ENCODE data around the gene MEGF8. TPM values are rescaled to one million over a fixed set of nuclear protein-coding genes. Genes with fewer than 3 reads are reported as not detected.
A peak's percentile ranks its signal among the peaks of the same experiment; 100 is the strongest.

MEGF8 gene
- total RNA-seq, 1 donor from 2014 or later, result 7.1 TPM

- Histone ChIP-seq H3K27me3 (ENCODE audit: control insufficient read depth, insufficient read depth, low read length) (no peaks in the 10 kb centered on the region), H3K4me3 (ENCODE audit: low read depth, low read length) (peak overlapping the region; percentile 45), H3K36me3 (ENCODE audit: control insufficient read depth, insufficient read depth, low read length) (peaks cover 24% of the 10 kb centered on the region)
- DNase-seq (ENCODE audit: low read depth) (no peak), FAIRE-seq (no peak)
- TF ChIP-seq CTCF (IDR thresholded peaks at IDR 0.05; ENCODE audit: insufficient read depth, low read length, severe bottlenecking), result no peak
These were observed 40.7 kb upstream of the MEGF8 start for GRCh38 chr19:42284591-42285341.

- TF ChIP-seq CTCF (IDR thresholded peaks at IDR 0.05; ENCODE audit: insufficient read depth, low read length, severe bottlenecking), result no peak
- FAIRE-seq (peak; percentile 66), DNase-seq (ENCODE audit: low read depth) (no peak)
- Histone ChIP-seq H3K36me3 (ENCODE audit: control insufficient read depth, insufficient read depth, low read length) (peaks cover 30% of the 10 kb centered on the region), H3K4me3 (ENCODE audit: low read depth, low read length) (no peak overlapping the region), H3K27me3 (ENCODE audit: control insufficient read depth, insufficient read depth, low read length) (no peaks in the 10 kb centered on the region)
These were observed 39.9 kb upstream of the MEGF8 start for GRCh38 chr19:42285541-42285941.

- Histone ChIP-seq H3K36me3 (ENCODE audit: control insufficient read depth, insufficient read depth, low read length) (peaks cover 35% of the 10 kb centered on the region), H3K4me3 (ENCODE audit: low read depth, low read length) (no peak overlapping the region), H3K27me3 (ENCODE audit: control insufficient read depth, insufficient read depth, low read length) (no peaks in the 10 kb centered on the region)
- no peak for DNase-seq (ENCODE audit: low read depth)
- FAIRE-seq, result no peak
- TF ChIP-seq CTCF (IDR thresholded peaks at IDR 0.05; ENCODE audit: insufficient read depth, low read length, severe bottlenecking), result no peak
These were observed 39.5 kb upstream of the MEGF8 start for GRCh38 chr19:42285988-42286348.

GRCh38 chr19:42286349-42287016 lies 39.0 kb upstream of the MEGF8 start:
- no peak for DNase-seq (ENCODE audit: low read depth)
- no peak for FAIRE-seq
- H3K36me3 ChIP-seq (ENCODE audit: control insufficient read depth, insufficient read depth, low read length), result peaks cover 40% of the 10 kb centered on the region
- H3K4me3 ChIP-seq (ENCODE audit: low read depth, low read length), result no peak overlapping the region
- no peaks in the 10 kb centered on the region for H3K27me3 ChIP-seq (ENCODE audit: control insufficient read depth, insufficient read depth, low read length)
- no peak for TF ChIP-seq CTCF (IDR thresholded peaks at IDR 0.05; ENCODE audit: insufficient read depth, low read length, severe bottlenecking)

- FAIRE-seq (no peak), DNase-seq (ENCODE audit: low read depth) (no peak)
- H3K36me3 ChIP-seq (ENCODE audit: control insufficient read depth, insufficient read depth, low read length), result peaks cover 46% of the 10 kb centered on the region
These were observed 38.2 kb upstream of the MEGF8 start for GRCh38 chr19:42287017-42287826.

More at GRCh38 chr19:42287017-42287826, 38.2 kb upstream of the MEGF8 start:
- no peak overlapping the region for H3K4me3 ChIP-seq (ENCODE audit: low read depth, low read length)
- H3K27me3 ChIP-seq (ENCODE audit: control insufficient read depth, insufficient read depth, low read length), result no peaks in the 10 kb centered on the region
- TF ChIP-seq CTCF (IDR thresholded peaks at IDR 0.05; ENCODE audit: insufficient read depth, low read length, severe bottlenecking), result no peak

All from bronchial epithelial cell (primary cell).